GM10266 (cell line): ENCODE measurements around the gene CALHM1.

Source experiments
- DNase-seq: peaks from one replicate; pipeline ENCODE4 v3.0.0; 2012; ENCODE audit errors: extremely low spot score
- TF ChIP-seq, protein P1 (sequence below): IDR thresholded peaks from 2 replicates; pipeline ENCODE4 v1.5.1; 2012; ENCODE audit warnings: mild to moderate bottlenecking, low read depth; ENCODE audit not compliant: control insufficient read depth, insufficient read depth; ENCODE audit errors: missing control alignments

Gene CALHM1

DNA sequence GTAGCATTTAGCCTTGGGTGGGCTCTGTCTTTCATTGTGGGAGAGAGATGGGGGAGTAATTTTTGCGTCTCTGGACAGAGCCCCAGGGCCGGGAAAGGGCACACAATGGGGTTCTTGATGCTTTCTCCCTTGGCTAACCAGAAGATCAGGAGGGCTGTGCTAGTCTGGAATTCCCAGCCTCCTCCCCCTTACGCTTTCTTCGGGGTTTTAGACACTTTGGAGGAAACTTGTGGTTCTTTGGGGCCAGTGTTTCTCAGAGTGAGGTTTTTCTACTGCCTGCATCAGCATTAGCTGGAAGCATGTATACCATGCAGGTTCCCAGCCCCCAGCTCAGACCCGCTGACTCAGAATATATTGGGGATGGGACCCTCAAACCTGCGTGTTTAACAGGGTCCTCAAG lies 41.8 kb upstream of the CALHM1 start:
- DNase-seq, result no peak
- TF ChIP-seq, protein P1, sequence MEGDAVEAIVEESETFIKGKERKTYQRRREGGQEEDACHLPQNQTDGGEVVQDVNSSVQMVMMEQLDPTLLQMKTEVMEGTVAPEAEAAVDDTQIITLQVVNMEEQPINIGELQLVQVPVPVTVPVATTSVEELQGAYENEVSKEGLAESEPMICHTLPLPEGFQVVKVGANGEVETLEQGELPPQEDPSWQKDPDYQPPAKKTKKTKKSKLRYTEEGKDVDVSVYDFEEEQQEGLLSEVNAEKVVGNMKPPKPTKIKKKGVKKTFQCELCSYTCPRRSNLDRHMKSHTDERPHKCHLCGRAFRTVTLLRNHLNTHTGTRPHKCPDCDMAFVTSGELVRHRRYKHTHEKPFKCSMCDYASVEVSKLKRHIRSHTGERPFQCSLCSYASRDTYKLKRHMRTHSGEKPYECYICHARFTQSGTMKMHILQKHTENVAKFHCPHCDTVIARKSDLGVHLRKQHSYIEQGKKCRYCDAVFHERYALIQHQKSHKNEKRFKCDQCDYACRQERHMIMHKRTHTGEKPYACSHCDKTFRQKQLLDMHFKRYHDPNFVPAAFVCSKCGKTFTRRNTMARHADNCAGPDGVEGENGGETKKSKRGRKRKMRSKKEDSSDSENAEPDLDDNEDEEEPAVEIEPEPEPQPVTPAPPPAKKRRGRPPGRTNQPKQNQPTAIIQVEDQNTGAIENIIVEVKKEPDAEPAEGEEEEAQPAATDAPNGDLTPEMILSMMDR, result no peak

DNA sequence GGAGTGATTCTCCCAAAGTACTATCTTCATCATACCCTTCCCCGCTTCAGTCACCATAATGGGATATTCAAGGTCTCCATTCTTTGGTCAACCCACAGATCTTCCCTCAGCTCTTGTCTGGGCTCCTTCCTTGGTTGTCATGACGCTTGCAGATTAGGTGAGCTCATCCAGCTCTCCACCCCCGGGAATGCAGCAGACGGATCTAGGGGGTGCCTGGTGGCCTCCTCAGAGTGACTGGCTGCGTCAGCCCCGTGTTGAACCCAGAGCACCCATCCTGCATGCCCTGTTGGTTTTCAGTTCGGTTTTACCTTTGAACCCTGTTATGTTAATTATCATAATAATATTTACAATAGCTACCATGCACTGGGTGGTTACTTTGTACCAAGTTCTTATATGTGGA lies 41.2 kb upstream of the CALHM1 start:
- TF ChIP-seq, protein P1, result no peak
- no peak for DNase-seq

DNA sequence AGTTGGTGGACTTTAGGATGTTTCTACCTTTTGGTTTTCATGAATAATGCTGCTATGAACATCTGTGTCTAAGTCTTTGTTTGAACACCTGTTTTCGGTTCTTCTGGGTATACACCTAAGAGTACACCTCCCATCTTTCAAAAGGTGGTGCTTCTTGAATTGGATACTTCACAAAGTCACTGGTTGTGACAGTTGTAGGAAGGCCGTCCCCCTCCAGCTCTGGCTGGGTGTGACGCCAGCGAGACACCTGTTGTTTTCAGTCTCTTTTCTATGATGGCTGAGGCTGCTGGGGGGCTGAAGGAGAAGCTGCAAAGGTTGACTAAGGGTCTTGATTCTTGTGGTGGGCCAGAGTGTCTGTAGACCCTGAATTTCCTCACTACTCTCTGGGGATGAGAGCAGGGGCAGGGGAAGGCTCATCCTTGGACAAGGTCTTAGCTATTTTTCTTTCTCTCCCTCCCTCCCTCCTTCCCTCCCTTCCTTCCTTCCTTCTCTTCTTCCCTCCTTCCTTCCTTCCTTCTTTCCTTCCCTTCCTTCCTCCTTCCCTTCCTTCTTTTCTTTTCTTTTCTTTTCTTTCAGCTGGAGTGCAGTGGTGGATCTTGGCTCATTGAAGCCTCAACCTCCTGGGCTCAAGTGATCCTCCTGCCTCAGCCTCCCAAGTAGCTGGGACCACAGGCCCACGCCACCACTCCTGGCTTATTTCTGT lies 40.4 kb upstream of the CALHM1 start:
- DNase-seq, result no peak
- TF ChIP-seq, protein P1, result no peak

DNA sequence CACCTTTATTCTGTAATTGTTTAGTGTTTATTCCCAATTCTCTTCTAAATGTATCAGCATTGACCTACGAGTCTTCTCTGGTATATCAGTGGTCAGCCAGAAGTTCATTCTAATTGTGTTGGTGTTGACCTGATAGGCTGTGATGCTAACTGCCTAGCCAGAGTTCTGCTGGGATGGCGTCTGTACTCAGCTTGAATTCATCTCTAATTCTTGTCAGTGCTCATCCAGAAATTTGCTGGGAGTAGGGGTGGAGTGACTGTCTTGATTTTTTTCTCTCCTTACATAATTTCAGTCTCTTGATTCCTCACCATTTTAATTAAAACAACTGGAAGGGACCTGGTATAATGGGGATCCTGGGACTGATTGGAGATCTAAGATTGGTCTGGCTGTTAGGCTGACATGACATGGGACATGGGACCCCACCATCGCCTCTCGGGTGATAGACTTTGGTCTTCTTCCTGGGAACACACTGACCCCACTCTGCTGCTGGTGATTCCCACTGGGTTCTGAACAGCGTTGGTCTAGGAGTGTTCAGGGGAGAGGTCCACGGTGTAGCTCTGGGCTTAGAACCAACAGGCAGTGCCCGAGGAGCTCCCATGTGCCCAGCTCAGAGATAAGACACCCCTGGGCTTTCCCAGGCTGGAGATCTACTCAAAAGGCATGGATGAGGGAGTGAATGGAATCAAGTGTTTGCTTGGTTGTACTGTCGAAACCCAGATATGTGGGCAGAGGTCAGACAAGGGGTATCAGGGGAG lies 38.6 kb upstream of the CALHM1 start:
- TF ChIP-seq, protein P1, result no peak
- no peak for DNase-seq

DNA sequence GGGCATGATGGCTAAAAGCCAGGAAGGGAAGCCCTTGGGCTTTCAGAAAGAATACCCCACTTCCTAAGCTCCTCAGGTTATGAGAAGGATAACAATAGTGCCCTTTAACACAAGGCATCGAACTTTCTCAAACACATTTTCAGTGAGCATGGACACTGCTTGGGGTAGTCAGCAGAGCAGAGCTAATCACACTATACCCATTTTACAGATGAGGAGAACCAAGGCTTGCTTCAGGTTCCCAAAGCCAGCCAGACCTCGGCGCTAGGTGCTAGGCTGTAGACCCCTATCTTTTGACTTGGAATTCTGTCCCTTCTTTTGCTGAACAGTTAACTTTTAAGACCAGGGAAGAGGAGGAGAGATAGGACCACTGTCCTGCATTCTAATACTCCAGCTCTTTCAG lies 36.6 kb upstream of the CALHM1 start:
- TF ChIP-seq, protein P1, result no peak
- no peak for DNase-seq

DNA sequence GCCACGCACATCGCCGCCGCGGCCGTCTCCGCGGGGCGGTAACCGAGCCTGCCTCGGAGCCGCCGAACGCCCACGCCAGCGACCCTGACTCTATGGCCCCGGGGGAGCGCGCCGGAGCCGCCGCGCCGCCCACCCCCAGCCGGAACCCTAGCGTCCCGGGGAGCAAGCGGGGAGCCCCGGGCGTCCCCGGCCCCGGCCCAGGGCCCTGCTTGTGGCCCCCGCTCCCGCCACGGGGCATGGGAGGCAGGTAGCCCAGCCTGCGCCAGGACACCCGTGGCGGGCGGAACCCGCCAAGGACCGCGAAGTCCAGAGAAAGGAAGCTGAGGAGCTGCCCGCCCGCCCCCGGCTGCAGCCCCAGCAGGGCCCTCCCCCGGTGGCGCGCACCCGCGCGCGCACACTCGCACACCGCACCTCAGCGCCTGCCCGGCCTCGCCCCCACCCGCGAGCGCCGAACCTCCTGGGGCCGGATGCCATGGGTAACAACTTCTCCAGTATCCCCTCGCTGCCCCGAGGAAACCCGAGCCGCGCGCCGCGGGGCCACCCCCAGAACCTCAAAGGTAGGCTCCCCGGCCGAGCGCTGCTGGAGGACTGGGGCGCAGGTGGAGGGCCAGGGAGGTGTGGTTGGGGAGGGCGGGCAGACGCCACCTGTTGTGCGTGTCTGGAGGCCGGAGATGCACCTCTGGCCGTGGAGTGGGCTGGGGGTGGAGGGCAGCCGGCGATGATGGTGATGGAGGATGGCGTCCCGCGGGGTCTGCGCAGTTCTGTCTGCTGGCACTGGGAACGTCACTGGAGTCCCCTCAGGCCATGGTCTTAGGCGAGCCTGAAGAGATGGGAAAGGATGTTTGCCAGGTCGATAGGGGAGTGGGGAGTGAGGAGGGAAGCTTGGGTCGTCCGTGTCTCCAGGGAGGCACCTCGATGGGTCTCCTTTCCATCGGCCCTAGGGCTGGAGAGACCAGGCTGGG lies 35.5 kb upstream of the CALHM1 start:
- DNase-seq, result peak; percentile 58
- TF ChIP-seq, protein P1, result no peak
